ENCODE results near the gene ZNF462.

ZNF462 gene

DNA sequence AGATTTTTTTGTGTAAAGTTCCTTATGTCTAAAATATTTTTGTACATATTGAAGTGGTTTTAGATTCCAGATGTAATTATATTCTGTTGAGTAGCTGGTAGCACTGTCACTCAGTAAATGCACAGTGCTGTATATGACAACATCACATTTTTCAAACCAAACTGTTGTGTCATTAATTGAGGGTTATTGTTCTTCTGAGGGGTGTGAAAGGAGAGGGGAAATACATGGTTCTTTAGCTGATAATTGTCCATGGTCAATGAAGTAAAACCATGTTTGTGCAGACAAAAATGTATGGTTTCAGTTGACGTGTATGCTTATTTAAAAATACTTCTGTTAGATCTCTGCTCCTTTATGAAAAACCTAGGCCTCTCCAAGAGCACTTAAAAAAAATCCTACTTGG is 3.3 kb downstream of the ZNF462 start:
- Histone ChIP-seq H3K9ac (ENCODE audit: insufficient read length, low read depth) (no peak overlapping the region), H3K27me3 (ENCODE audit: insufficient read depth, insufficient read length) (no peaks in the 10 kb centered on the region), H3K9me3 (ENCODE audit: insufficient read depth, low read length) (no peaks in the 10 kb centered on the region), H3K36me3 (ENCODE audit: insufficient read depth, insufficient read length, low read length) (peaks cover 20% of the 10 kb centered on the region), H3K4me1 (ENCODE audit: insufficient read depth, insufficient read length) (no peaks in the 10 kb centered on the region), H3K4me3 (ENCODE audit: insufficient read length, low read depth) (no peak overlapping the region)
- no peak for TF ChIP-seq SUZ12 (IDR thresholded peaks at IDR 0.05; ENCODE audit: extremely low read depth, insufficient read depth, insufficient read length)
- TF ChIP-seq ZNF274 (IDR thresholded peaks at IDR 0.05; ENCODE audit: low read depth, low read length), result no peak
- TF ChIP-seq YY1 (IDR thresholded peaks at IDR 0.05; ENCODE audit: insufficient read depth, insufficient read length), result no peak
- DNase-seq (ENCODE audit: low read depth, low spot score), result no peak

DNA sequence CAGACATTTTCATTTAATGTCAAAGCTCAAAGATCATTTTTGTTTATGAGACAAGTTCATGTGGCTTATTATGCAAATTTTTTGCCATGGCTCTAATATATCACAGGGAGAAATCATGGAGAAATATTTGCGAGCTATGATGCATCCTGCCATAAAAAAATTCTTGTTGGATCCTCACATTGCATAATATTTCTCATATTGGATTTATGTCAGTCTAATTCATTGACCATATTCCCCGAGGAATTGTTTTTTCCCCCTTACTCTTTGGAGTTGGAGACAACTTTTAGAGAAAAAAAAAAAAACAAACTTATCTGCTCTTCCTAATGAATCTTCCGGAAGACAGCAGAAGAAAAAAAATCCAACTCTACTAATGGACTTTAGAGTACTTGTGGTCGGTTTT is 4.3 kb downstream of the ZNF462 start:
- Histone ChIP-seq H3K27me3 (ENCODE audit: insufficient read depth, insufficient read length) (no peaks in the 10 kb centered on the region), H3K9me3 (ENCODE audit: insufficient read depth, low read length) (no peaks in the 10 kb centered on the region), H3K4me3 (ENCODE audit: insufficient read length, low read depth) (no peak overlapping the region), H3K9ac (ENCODE audit: insufficient read length, low read depth) (no peak overlapping the region), H3K36me3 (ENCODE audit: insufficient read depth, insufficient read length, low read length) (peaks cover 26% of the 10 kb centered on the region), H3K4me1 (ENCODE audit: insufficient read depth, insufficient read length) (no peaks in the 10 kb centered on the region)
- DNase-seq (ENCODE audit: low read depth, low spot score), result no peak
- TF ChIP-seq YY1 (IDR thresholded peaks at IDR 0.05; ENCODE audit: insufficient read depth, insufficient read length) (no peak), ZNF274 (IDR thresholded peaks at IDR 0.05; ENCODE audit: low read depth, low read length) (no peak), SUZ12 (IDR thresholded peaks at IDR 0.05; ENCODE audit: extremely low read depth, insufficient read depth, insufficient read length) (no peak)

DNA sequence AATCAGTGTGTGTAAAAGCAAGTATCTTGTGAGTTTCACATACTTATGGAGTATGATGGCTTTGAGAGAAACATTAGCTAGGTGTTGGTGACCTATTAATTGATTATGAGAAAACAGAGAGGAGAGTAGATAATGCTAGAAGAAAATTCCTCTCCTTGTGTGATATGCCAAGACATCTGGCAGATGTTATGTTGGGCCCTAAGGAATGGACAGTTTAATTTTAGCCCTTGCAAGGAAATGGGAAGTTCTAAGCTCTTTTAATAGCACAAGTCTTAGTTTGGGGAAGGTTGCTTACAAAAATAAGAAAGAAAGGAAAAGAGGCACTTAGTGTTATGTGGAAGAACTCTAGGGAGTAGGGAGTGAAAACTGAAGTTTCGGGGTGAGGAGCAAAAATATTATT is 5.1 kb downstream of the ZNF462 start:
- no peak for DNase-seq (ENCODE audit: low read depth, low spot score)
- H3K4me3 ChIP-seq (ENCODE audit: insufficient read length, low read depth), result no peak overlapping the region
- no peaks in the 10 kb centered on the region for H3K9me3 ChIP-seq (ENCODE audit: insufficient read depth, low read length)
- no peaks in the 10 kb centered on the region for H3K4me1 ChIP-seq (ENCODE audit: insufficient read depth, insufficient read length)
- no peak overlapping the region for H3K9ac ChIP-seq (ENCODE audit: insufficient read length, low read depth)
- H3K27me3 ChIP-seq (ENCODE audit: insufficient read depth, insufficient read length), result no peaks in the 10 kb centered on the region
- TF ChIP-seq YY1 (IDR thresholded peaks at IDR 0.05; ENCODE audit: insufficient read depth, insufficient read length) (no peak), ZNF274 (IDR thresholded peaks at IDR 0.05; ENCODE audit: low read depth, low read length) (no peak), SUZ12 (IDR thresholded peaks at IDR 0.05; ENCODE audit: extremely low read depth, insufficient read depth, insufficient read length) (no peak)
- peaks cover 26% of the 10 kb centered on the region for H3K36me3 ChIP-seq (ENCODE audit: insufficient read depth, insufficient read length, low read length)

GRCh38 chr9:106868565-106868964 is 5.6 kb downstream of the ZNF462 start:
- no peak overlapping the region for H3K9ac ChIP-seq (ENCODE audit: insufficient read length, low read depth)
- H3K27me3 ChIP-seq (ENCODE audit: insufficient read depth, insufficient read length), result no peaks in the 10 kb centered on the region
- TF ChIP-seq SUZ12 (IDR thresholded peaks at IDR 0.05; ENCODE audit: extremely low read depth, insufficient read depth, insufficient read length), result no peak
- no peak for TF ChIP-seq YY1 (IDR thresholded peaks at IDR 0.05; ENCODE audit: insufficient read depth, insufficient read length)
- TF ChIP-seq ZNF274 (IDR thresholded peaks at IDR 0.05; ENCODE audit: low read depth, low read length), result no peak
- H3K9me3 ChIP-seq (ENCODE audit: insufficient read depth, low read length), result no peaks in the 10 kb centered on the region
- H3K36me3 ChIP-seq (ENCODE audit: insufficient read depth, insufficient read length, low read length), result peaks cover 29% of the 10 kb centered on the region
- no peak overlapping the region for H3K4me3 ChIP-seq (ENCODE audit: insufficient read length, low read depth)
- peaks cover 2% of the 10 kb centered on the region for H3K4me1 ChIP-seq (ENCODE audit: insufficient read depth, insufficient read length)
- no peak for DNase-seq (ENCODE audit: low read depth, low spot score)

- H3K36me3 ChIP-seq (ENCODE audit: insufficient read depth, insufficient read length, low read length), result peaks cover 29% of the 10 kb centered on the region
- no peak for DNase-seq (ENCODE audit: low read depth, low spot score)
Measured at GRCh38 chr9:106869028-106869427, 6.1 kb downstream of the ZNF462 start.

GRCh38 chr9:106869458-106869857 is 6.5 kb downstream of the ZNF462 start:
- no peak for TF ChIP-seq ZNF274 (IDR thresholded peaks at IDR 0.05; ENCODE audit: low read depth, low read length)
- TF ChIP-seq YY1 (IDR thresholded peaks at IDR 0.05; ENCODE audit: insufficient read depth, insufficient read length), result no peak
- TF ChIP-seq SUZ12 (IDR thresholded peaks at IDR 0.05; ENCODE audit: extremely low read depth, insufficient read depth, insufficient read length), result no peak
- Histone ChIP-seq H3K9me3 (ENCODE audit: insufficient read depth, low read length) (no peaks in the 10 kb centered on the region), H3K36me3 (ENCODE audit: insufficient read depth, insufficient read length, low read length) (peaks cover 29% of the 10 kb centered on the region), H3K4me3 (ENCODE audit: insufficient read length, low read depth) (no peak overlapping the region), H3K9ac (ENCODE audit: insufficient read length, low read depth) (no peak overlapping the region), H3K27me3 (ENCODE audit: insufficient read depth, insufficient read length) (no peaks in the 10 kb centered on the region), H3K4me1 (ENCODE audit: insufficient read depth, insufficient read length) (peaks cover 3% of the 10 kb centered on the region)
- no peak for DNase-seq (ENCODE audit: low read depth, low spot score)

More at GRCh38 chr9:106869028-106869427, 6.1 kb downstream of the ZNF462 start:
- Histone ChIP-seq H3K4me3 (ENCODE audit: insufficient read length, low read depth) (no peak overlapping the region), H3K9me3 (ENCODE audit: insufficient read depth, low read length) (no peaks in the 10 kb centered on the region), H3K4me1 (ENCODE audit: insufficient read depth, insufficient read length) (peaks cover 3% of the 10 kb centered on the region), H3K27me3 (ENCODE audit: insufficient read depth, insufficient read length) (no peaks in the 10 kb centered on the region), H3K9ac (ENCODE audit: insufficient read length, low read depth) (no peak overlapping the region)
- TF ChIP-seq ZNF274 (IDR thresholded peaks at IDR 0.05; ENCODE audit: low read depth, low read length) (no peak), SUZ12 (IDR thresholded peaks at IDR 0.05; ENCODE audit: extremely low read depth, insufficient read depth, insufficient read length) (no peak), YY1 (IDR thresholded peaks at IDR 0.05; ENCODE audit: insufficient read depth, insufficient read length) (no peak)

DNA sequence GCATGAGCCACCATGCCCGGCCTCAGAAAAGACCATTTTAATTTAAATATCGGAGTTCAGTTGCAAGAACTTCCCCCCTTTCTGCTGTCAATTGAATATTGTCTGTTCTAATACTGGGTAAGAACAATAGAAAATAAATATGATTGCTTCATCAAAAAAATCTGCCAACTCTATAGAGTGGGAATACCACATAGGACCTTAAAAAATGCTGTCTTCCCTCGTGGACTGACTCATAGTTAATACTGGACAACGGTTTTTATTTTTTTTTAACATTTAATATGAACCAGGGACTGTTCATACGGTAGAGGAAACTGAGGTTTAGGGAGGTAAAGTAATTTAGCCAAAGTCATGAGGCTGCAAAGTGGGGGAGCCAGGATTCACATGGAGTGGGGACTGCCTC is 9.7 kb downstream of the ZNF462 start:
- H3K9me3 ChIP-seq (ENCODE audit: insufficient read depth, low read length), result no peaks in the 10 kb centered on the region
- H3K27me3 ChIP-seq (ENCODE audit: insufficient read depth, insufficient read length), result no peaks in the 10 kb centered on the region
- TF ChIP-seq YY1 (IDR thresholded peaks at IDR 0.05; ENCODE audit: insufficient read depth, insufficient read length), result no peak
- no peak for TF ChIP-seq ZNF274 (IDR thresholded peaks at IDR 0.05; ENCODE audit: low read depth, low read length)
- TF ChIP-seq SUZ12 (IDR thresholded peaks at IDR 0.05; ENCODE audit: extremely low read depth, insufficient read depth, insufficient read length), result no peak
- no peak overlapping the region for H3K4me3 ChIP-seq (ENCODE audit: insufficient read length, low read depth)
- H3K36me3 ChIP-seq (ENCODE audit: insufficient read depth, insufficient read length, low read length), result peaks cover 22% of the 10 kb centered on the region
- H3K9ac ChIP-seq (ENCODE audit: insufficient read length, low read depth), result no peak overlapping the region
- DNase-seq (ENCODE audit: low read depth, low spot score), result no peak
- H3K4me1 ChIP-seq (ENCODE audit: insufficient read depth, insufficient read length), result peaks cover 3% of the 10 kb centered on the region
